Measurements from ENCODE around the gene KRTAP1-4.

GRCh38 chr17:40986920-40987319, 43.1 kb downstream of the KRTAP1-4 start:
- TF ChIP-seq CTCF (IDR thresholded peaks at IDR 0.05) (no peak), POLR2A (IDR thresholded peaks at IDR 0.05) (no peak)
